Activated CD8-positive, alpha-beta memory T cell treated with anti-CD3 and anti-CD28 coated beads for 4 hours (primary cell): ENCODE measurements around the gene LRRC31.
A peak's percentile ranks its signal among the peaks of the same experiment; 100 is the strongest.

Source experiments
- DNase-seq, 2 donors: peaks; one replicate each; pipeline ENCODE4 v3.0.0-alpha.2; 2020; ENCODE audit warnings: low read depth in 2 of 2

LRRC31 gene

DNA sequence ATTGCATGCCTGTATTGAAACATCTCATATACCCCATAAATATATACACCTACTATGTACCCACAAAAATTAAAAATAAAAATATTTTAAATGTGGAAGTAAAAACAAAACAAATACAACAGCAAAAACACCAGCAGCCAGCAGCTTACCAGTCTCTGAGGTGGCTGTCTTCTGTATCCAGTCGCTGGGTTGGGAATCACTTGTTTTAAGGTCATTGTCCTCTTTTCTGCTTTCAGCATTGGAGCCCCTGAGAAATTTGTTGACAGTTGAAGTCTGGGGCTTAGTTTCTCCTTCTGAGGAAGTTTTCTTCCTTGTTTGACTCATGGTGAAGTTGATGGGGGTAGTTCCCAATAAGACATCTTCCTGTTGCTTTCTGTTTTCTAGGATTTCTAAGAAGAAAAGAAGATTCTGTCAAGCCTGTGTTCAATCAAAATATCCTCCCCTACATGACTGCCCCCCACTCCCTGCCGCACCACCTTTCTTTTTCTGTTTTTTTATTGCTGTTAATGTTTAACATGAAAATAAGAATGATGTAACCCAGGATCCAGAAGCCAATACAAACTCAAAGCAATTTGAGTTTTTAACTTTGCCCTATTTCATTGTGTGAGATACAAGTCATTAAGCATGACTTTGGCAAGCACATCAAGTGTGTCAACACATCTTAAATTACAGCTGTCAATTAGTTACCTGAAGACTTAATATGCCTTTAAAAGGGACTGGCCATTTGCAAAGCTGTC lies at the start of gene LRRC31:
Gene LRRC31 (minus strand): TSS at position 452 of the 737 bp plus-strand sequence. CDS start 128 bp downstream, at position 324.
- no peak for DNase-seq

DNA sequence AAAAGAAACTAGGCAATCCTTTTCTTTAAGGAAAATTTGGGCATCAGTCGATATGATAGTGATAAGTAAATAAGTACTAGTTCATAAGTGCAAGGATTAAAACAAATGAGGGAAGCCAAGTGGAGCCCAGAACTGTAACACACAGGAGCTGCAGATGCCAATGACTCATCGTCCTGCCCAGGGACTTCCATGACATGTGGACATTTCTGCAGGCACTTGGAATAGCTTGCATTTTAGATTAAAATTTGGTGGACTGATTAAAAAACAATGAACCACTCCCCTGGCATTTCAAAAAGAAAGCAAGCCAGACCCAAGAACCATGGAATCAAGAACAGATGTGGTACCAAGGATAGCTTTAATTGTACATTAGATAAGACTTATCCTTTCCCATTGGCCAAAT lies 44.6 kb upstream of the LRRC31 start:
- no peak for DNase-seq

DNA sequence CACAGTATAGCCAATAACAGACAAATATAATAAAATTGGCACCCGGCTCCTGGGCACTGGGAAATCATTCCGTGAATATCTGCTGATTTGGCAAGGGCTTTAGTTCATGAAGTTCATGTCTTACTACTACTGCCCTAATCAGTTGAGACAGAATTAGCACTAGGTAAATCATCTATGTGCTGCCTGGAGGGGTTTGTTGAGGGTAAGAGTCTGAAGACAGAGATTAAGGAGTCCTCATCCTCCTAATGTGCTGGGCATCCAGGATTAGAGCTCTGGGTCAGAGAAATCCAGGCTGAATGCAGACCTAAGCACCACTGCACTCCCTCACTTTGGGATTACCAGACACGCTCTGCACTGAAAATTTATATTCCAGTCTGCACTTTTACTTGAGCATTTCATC lies 43.6 kb upstream of the LRRC31 start:
- DNase-seq, result no peak

DNA sequence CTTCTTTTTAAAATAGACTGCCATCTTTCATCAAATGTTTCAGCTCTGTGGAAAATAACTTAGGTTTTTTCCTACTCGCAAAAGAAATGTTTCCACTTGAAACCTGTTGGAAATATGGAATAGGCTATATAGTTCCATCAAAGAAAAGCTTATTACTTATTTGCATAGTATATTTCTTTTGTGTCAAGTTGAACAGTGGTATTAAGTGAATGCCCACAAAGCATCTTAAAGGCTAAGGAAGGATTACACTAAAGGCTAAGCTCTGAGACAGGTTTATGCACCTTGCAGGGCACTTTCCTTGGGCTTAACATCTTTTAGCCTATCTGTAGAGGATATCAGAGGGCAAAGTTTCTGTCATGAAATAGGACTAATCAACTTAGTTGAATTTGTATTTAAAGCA lies 41.5 kb upstream of the LRRC31 start, which contains the start of gene SAMD7:
Gene SAMD7 (plus strand): TSS at position 301 of the 400 bp plus-strand sequence. CDS start 7,927 bp downstream, outside the sequence.
- no peak for DNase-seq

DNA sequence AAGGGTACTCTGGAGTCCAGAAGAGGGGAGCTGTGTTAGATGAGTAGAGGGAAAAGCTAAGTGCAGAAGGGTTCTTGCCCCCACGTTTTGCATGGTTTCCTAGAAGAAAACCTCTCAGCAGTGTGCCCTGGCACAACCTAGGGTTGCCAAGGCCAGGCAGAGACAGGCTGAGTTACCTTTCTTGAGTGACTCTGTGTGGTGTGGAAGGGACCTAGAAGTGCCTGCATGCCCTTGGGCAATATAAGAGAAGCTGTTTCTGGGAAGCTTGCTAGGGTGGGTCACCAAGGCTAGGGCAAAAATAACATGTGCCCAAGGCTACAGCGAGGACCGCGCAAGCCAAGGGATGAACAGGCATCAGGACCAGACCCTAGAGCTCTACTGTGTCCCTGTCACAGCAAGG lies 38.2 kb upstream of the LRRC31 start:
- no peak for DNase-seq

DNA sequence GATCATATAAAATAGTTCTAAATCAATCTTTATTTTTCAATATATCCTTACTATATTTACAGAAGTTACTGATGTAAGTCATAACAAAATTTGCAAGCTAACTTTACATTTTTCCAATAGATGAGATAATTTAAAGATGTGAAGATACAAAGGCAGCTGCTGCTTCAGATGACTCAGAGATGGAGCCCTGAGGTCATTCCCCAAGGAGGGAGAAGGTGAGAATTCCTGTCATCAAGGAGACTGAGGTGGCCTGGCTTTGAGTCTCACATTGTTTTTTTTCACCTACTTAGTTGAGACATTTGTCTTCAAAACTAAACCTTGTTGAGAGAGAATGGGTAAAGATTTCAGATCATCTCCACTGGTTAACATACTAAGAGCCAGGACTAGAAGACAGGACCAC lies 37.7 kb upstream of the LRRC31 start:
- DNase-seq, result no peak

DNA sequence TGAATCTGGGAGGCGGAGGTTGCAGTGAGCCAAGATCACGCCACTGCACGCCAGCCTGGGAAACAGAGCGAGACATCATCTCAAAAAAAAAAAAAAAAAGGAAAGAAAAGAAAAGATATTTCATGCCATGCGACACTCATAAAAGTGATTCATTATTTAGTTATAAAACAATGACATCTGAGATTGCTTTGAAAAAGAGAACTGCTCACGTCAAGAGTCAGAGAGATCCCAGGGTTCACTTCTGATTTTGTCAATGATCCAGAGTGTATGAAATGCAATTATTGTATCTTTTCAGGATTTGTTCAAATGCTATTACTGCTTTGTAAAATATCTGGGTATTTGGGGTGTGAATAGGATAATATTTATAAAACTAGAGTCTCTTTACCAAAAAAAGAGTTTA lies 35.7 kb upstream of the LRRC31 start:
- no peak for DNase-seq

DNA sequence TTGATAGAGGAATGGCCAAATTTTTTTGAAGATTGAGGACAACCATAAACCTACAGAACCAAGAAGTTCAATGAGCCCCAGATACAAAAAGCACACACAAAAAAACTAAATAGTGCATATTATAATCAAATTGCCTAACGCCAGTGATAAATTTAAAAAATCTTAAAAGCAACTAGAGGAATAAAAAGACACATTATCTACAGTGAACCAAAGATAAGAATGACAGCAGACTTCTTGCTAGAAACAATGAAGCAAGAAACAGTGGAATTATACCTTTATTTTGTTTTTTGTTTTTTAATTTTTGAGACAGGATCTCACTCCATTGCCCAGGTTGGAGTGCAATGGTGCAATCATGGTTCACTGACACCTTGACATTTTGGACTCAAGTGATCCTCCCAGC lies 31.7 kb upstream of the LRRC31 start:
- DNase-seq, result no peak

DNA sequence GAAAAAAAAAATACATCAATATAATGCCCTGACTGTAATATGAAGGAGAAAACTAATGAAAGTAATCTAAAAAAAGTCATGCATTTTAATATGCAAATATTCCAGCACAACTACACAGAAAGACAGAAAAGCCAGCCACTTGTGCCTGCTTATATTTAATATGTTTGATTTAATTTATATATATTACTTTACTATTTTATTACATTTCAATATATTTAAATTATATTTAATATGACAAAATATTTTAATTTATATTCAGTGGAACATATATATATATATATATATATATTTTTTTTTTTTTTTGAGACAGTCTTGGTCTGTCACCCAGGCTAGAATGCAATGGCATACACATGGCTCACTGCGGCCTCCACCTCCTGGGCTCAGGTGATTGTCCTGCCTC lies 27.5 kb upstream of the LRRC31 start:
- DNase-seq, result no peak

DNA sequence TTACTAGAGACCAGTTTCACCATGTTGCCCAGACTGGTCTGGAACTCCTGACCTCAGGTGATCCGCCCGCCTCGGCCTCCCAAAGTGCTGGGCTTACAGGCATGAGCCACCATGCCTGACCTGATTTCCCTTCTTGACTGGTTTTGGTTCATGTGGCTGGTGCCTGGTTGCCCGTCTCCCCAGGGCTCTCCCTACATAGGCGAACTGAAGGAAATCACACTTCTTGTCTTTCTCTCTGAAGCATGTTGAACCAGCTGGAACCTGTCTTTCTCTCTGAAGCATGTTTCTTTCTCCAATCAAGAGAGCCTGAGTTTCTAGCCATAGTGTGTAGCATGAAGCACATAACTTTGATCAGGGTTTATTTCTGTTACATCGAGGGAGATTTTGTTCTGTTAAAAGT lies 25.3 kb upstream of the LRRC31 start:
- DNase-seq, result no peak

DNA sequence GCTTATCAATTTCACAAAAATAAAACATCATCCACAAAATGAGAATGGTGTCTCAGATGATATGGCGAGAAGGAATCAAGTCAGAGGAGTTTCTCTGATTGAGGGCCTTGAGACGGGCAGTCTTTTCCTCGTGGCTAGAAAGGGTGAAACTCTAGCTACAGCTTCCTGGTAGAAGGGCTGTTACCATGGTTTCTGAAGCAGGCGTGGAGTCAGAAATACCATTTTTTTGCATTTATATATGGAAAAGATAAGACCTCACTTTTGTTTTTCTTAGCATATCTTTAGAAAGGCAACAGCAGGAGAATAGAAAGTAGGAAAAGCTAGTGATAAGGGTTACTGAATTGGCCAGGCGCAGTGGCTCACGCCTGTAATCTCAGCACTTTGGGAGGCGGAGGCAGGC lies 24.4 kb upstream of the LRRC31 start:
- DNase-seq, result no peak

DNA sequence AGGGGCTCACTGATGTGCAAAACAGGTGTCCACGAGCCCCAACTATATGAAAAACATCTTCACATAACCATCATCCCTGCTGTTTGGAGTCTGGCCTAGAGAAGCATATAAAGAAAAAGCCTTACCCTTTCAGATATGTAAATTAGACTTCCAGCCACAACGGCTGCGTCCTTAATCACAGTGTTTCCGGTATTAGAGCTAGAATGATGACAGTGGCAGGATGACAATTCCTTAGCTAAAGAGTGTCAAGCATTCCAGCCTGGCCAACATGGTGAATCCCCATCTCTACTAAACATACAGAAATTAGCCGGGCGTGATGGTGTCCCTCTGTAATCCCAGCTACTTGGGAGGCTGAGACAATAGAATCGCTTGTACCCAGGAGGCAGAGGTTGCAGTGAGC lies 22.2 kb upstream of the LRRC31 start:
- DNase-seq, result no peak

DNA sequence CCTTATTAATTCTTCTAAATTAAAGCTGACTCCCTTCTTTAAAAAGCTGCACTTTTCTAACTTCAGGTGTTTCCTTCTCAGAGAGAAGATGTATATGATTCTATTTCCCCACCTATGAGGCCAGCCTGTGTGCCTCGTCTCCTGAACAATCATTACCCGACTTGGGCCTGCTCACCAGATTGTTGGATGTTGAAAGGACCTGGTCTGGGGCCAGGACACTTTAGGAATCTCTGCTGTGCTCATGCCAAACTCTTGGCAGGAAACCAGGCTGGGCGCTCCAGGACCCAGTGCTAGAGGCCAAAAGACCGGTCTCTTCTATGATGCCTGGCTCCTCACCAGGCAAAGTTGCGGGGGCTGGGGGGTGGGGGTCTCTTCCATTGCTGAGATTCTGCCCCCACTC lies 16.9 kb upstream of the LRRC31 start:
- no peak for DNase-seq

DNA sequence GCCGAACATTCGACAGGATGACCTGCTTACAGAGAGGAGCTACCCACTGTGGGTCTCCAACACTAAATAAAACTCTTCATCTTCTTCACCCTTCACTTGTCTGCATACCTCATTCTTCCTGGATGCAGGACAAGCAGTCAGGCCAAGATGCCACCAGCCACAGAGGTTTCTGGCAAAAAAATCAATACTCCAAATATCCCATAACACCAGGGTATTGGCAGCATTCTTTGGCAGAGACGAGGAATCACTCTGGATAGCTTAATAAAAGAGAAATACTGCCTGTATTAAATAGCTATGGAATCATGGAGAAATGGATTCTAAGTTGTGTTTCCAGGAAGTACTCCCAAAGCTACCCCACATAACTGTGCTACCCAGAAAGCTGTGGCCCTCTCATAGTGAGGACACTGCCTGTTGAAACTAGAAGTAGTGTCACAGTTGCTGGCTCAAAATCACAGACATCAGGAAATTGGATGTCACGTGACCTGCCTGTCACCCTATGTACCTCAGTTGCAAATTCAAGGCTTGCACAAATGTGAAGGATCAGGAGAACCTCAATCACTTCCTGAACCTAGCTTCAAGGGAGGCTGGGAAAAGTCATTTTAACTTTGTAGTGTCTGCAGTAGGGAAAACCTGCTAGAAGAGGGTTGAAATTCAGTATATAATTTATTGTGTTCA lies 11.0 kb upstream of the LRRC31 start:
- no peak for DNase-seq

DNA sequence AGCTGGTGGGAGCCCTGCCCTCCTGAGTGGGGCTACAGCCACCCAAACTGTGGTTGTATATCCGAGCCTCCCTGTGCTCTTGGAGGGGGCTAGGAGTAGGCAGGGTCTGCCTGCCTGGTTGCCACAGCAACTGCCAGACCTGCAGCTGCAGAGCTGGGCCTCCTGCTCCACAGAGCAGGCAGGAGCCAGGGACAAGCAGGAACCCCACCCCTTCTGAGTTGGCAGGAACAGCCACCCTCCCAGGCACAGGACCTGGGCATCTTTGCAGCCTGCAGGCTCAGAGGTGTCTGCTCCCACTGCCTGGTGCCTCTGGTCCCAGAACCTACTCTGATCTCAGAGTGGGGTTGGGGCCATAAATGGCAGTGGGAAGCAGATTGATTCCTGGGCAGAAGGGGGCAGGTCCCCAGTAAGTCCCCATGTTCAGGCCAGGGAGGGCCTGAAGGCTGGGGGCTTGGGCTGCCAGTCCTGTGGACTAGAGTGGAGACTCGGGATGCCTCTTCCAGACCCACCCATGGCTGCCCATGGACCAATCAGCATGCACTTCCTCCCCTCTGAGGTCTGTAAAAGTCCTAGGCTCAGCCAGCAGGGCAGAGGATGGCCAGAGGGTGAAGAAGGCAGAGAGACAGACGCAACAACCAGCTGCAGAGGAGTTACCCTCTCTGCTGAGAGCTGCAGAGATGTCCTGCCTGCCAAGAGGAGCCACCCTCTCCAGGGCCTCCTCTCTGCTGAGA lies 10.3 kb upstream of the LRRC31 start:
- DNase-seq, result no peak

DNA sequence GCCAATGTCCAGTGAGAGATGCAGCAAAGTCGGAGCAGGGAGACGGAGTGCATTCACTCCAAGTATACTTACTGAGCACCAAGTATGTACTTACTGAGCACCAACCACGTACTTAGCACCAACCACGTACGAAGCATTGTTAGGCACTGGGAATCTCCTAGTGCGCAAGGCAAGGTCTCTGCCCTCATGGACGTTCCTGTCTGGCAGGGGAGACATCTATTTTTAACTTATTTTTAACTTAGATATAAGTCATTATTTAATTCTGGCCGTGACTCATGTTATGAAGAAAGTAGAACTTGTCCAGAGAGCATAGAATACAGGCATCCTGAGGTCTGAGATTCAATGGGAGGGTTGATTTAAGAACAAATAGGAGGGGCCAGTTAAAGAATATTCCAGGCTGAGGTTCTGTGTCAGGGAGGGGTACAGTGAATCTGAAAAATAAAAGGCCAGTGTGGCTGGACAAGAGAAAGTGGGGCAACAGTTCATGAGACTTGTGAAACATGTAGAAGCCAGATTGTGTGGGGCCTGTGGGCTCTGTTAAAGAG lies 9.3 kb upstream of the LRRC31 start:
- DNase-seq, result no peak

DNA sequence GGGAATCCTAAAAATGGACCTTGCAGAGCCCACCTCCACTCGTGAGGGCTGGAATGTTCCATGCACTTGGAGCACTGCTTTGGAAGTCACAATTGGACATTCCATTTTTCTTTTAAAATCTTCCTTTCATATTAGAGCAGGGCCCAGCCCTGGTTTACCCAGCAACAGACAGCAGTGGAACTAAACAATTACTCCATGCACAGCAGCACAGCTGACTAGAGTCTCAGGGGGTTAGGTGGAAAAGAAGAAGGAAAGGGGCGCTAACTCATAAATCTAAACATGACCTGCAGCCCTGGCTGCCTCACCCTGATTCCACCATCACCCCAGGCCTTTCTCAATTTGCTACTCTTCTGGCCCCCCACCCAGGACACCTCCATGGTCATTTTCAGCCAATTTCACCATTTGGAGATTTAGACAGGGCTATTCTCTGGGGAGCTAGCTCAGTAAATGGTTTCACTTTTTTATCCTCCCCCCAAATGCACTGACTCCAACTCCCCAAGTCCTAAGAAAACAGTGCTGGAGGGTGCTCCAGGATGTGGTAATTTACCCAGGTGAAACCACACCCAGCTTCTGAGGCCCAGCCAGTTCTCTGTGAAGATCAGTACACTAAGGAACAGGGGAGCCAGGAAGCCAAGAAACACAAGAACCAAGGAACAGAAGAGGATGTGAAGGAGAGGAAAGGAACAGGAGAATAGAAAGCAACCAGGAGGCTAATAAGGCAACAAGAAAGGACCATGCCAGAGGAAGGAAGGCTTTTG lies 1.6 kb upstream of the LRRC31 start:
- DNase-seq, result no peak

DNA sequence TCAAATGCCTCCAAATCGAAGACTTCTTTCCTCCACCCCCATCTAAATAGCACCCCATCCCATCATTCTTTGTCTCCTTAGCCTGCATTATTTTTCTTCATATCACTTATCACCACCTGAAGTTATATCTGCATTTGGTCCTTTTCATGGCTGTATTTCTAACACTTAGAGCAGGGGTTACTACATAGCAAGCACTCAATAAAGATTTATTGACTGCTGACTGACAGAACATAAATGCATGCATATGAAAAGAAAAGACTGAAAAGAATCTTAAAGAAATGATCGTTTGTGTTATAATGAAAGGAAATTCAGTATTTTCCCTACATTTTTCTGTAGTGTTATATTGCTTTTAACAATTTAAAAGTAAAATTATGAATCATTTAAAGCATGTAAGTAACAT lies 1.4 kb downstream of the LRRC31 start:
- DNase-seq, result no peak

DNA sequence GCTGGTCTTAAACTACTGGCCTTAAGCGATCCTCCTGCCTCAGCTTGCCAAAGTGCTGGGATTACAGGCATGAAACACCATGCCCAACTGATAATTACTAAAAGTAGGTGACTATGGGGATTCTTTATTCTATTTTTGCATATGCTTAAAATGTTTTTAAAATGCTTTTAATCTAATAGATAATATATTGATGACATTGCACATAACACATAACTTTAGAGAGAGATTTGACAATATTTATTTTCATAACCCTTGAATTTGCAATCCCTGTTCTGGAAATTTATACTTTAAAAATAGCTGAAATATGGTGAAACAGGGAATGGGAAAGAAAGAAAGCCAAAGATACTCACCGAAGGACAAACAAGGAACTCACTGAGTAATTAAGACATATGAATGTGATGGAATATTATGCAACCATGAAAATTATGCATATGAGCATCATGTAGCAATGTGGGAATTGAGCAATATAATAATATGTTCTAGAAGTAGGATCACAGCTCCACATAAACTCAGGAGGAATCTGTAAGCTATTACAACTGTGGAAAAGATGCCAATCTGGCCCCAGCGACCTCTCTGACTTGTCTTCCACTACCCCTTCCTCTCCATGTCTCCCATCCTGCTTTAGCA lies 2.0 kb downstream of the LRRC31 start:
- DNase-seq, result no peak

DNA sequence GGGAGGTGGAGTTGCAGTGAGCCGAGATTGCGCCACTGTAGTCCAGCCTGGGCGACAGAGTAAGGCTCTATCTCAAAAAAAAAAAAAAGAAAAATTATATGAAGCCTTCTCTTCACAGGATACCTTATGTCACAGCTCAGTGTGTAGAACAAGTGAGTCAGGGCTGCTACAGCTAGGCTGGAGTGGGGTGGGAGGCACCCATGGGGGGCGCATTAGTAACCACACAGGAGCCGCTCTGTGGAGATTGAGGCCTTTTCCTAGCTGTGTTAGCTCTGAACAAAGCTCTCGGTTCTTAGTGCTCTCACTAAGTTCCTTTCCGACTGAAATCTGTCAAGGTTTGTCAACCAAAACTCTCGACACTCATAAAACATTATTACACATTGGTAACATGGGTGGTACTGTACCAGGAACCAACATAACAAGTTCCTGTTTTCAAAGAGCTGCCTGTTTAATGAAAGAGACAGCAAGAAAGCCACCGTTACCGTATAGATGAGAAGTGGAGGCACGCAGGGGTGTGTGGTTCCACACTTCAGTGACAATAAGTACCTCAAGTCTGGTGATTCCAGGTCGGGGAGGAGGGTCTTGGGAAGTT lies 4.5 kb downstream of the LRRC31 start:
- peak in 1 of 2 donors; percentile 13 for DNase-seq

DNA sequence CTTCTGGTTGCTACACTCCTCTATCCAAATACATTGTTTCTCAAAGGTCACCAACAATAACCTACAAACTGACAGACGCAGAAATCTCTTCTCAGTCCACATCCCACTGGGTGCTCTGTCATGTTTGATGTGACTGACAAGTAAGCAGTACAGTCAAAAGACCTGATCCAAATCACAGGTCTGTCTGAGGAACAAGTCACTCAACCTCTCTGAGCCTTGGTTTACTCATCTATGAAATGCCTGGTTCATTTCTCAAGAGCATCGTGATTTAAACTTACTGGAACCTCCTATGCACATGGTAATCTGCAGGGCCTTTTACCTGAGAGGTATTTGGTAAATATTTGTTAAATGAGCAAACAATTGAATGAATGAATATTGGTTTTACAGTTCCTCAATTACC lies 5.5 kb downstream of the LRRC31 start:
- no peak for DNase-seq
